ENCODE results near the gene SIAH3.
"Not testable (repeated sequence)": the region's sequence is repeated elsewhere in the genome, so short reads cannot be mapped to it uniquely, and the experiment has no call there.

SIAH3 gene, protein sequence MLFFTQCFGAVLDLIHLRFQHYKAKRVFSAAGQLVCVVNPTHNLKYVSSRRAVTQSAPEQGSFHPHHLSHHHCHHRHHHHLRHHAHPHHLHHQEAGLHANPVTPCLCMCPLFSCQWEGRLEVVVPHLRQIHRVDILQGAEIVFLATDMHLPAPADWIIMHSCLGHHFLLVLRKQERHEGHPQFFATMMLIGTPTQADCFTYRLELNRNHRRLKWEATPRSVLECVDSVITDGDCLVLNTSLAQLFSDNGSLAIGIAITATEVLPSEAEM

DNA sequence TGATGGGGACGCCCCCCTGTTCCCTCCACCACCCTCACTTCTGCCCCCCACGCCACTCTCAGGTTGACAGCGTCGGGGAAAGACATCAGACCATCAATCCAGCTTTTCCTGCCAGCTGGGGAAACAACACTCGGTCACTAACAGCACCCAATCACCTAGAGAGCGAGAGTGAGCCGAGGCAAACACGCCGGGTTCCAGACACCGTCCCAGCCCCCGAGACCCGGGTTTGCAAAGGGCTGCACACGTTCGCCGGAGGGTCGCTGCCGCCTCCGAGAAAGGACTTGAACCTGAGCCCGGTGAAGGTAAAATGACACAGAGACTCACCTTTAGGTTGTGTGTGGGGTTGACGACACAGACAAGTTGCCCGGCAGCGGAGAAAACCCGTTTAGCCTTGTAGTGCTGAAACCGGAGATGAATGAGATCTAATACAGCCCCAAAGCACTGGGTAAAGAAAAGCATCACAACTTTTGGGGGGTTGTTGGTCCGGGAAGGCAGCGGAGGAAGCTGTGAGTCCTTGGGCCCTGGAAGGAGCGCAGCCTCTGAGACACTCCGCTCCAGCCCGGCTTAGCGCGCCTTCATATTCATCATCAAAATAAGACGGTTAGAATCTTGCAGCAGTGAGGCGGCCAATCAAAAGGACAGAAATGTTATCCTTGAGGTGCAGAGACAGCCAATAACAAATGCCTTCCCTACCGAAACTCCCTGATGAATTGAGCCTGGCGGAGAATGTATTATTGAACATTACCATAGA is at the start of gene SIAH3:
TSS of gene SIAH3 (minus strand) at position 583 of the 751 bp plus-strand sequence. CDS start at position 459, 124 bp downstream.
- DNase-seq = peak in 1 of 2 donors; percentile 7

DNA sequence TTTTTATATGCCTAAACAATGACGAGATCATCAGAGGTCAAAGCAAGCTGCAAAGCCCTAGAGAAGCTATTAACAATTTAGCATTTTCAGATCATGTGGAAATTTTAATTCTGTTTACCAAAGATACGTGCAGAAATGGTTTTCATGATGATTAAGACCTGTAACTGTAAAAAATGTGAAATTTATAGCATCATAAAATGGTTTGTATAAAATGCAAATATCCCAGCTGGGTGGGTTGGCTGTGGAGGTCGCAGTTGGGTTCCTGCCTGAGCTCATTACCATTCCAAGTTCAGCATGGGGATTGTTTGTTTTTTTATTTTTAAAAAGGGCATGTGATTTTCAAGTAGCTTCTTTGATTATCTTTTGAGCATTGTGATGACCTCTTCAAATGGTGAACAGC is 47.9 kb upstream of the SIAH3 start:
- DNase-seq = no peak

DNA sequence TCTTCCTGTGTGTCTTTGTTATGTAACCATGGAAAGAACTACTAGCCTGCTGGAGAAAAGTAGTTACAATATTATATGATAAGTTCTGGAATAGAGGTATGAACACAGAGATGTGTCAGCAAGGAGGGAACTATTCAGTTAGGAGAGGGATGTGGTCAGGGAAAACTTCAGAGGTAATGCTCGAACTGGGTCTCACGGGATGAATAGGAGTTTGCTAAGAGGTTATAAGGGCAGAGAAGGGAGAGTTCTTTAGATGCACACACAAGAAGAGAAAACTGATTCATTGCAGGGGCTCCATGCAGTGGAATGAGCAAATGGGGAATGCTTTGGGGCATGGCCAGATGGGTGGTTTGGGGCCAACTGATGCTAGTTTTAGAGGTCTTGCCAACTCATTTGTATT is 46.0 kb upstream of the SIAH3 start:
- DNase-seq = no peak

DNA sequence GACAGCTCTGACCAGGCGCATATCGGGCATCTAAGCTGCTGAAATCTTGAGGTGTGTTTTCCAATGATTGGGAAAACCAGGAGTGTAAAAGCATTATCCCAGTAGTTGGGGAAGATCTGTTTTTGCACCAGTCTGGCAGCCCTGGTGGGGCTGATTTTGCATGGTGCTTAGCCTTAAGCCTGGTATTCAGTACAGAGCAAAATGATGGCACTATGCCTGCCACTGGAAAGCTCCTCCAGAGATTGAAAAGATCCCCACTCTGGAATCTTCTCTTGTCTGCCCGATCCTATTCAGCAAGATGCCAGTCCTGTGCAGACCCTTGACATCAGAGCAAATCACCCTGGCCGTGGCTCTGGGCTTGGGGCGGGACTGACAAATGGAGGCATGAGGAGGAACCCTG is 44.7 kb upstream of the SIAH3 start:
- no peak for DNase-seq

- no peak for DNase-seq
Observed at GRCh38 chr13:45895881-45896280, 44.3 kb upstream of the SIAH3 start.

- no peak for DNase-seq
Observed at GRCh38 chr13:45892513-45892912, 41.0 kb upstream of the SIAH3 start.

DNA sequence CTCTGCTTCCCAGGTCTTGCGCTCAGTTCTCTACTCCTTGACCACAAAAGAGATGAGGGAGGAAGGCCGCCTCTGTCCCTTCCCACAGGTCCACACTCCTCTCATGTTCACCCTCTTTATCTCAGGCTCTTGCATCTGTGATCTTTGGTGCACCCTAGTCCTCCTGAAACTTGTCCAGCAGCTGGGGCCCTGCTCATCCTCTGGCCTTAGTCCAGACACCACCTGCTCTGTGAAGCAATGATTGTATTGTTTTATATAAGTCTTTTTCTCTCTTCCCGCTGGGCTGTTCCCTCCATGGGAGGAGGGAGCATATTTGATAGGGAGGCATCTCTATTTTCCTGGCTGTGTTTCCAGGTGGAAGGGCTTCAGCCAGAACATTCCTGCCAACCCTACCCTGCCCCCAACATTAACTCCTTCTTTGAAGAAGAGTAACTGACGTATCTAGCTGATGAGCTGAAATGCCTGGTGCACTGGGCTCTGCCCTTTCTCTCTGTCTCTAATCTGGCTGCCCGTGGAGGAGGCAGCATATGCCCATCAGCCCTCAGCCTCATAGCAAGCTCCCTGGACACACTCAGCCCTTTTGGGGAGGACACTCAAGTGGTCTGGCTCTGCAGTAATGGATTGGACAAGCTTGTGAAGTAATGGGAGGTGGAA is 38.2 kb upstream of the SIAH3 start:
- no peak for DNase-seq

DNA sequence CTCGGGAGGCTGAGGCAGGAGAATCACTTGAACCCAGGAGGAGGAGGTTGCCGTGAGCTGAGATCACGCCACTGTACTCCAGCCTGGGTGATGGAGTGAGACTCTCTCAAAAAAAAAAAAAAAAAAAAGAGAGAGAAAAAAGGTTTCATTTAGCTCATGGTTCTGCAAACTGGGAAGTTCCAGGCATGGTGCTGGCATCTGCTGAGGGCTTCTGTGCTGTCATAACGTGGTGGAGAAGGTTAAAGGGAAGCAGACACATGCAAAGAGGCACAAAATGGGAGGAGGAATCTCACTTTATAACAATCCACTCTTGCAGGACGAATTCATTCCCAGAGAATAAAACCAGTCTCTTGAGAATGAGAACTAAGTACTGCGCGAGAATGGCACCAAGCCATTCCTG is 34.9 kb upstream of the SIAH3 start:
- no peak for DNase-seq

DNA sequence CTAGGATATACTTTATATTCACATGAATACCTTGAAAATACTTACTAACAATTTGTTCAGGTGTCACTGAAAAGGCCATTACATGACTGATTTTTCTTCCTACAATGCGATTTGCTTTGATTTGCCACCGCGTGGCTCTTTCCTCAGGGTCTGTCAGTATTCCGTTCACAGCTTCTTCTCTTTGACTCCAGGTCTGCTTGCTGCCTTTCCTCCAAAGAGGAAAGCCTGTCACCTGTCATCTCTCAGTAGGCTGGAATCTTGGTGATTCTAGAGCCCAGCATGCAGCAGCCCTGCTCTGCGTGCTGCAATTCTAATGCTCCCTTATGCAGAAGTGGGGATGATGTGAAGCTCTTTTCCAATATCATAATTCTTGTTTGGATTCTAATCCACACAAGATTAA is 33.6 kb upstream of the SIAH3 start:
- no peak for DNase-seq

DNA sequence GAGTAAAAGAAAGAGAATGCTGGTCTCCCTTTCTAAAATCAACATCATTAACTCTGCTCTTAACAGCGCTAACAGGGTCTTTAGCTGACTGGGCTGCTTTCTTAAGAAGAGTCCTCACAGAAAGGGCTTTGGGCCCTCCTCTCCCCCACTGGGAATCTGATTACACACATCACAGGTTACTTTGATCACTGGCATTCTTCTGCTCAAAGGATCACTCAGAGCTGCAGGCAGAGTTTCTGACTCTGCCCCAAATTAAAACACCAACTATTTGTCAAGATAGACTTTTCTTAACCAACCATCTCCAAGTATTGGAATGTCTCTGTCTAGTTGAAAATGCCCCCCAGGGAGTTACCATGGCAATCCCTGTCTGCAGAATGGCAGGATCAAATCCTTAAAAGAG is 31.1 kb upstream of the SIAH3 start:
- DNase-seq = no peak

- DNase-seq = no peak
Observed at GRCh38 chr13:45881353-45881752, 29.8 kb upstream of the SIAH3 start.

DNA sequence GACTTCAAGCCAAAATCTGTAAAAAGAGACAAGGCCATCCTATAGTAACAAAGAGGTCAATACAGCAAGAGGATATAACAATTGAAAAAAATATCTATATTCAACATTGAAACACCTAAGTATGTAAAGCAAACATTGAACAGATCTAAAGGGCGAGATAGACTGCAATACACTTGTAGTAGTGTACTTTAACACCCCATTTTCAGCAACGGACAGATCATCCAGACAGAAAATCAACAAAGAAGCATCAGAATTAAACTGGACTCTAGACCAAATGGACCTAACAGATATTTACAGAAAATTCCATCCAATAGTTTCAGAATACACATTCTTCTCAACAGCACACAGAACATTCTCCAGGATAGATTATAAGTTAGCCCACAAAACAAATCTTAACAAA is 28.7 kb upstream of the SIAH3 start:
- DNase-seq = no peak

DNA sequence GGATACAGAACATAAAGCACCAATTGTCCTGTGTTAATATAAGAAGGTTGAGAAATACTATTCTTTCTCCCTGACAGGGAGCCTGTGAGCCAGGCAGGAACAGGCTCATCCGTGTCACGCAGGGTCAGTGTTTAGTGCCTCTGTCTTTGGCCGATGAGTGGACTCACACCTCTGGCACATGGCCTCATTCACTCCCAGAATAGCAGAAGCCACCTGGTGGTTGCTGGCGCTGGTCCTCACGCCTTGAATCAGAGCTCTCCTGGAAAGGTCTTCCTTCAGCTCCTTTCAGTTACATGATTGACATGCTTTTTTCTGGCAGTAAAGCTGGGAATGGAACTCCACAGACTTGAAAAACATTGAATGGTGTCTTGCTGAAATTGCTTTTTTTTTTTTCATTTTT is 28.1 kb upstream of the SIAH3 start:
- no peak for DNase-seq

DNA sequence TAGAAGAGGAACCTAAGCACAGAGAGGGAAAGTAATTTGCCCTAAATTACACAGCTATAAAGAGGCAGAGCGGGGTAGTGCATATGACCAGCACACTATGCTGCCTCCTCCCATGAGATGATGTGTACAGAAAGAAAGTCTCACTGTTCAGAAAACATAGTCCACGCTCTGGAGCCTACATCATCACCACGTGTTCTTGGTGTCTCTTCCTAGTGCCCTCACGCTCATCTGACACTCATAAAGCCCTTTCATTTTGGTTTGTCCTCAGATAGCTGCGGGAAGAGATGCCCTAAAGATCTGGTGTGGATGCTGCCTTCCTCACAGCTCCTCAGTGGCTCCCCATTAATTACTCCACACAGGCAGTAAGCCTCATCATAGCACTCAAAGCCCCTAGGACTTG is 27.4 kb upstream of the SIAH3 start:
- DNase-seq = no peak

GRCh38 chr13:45876781-45877180 is 25.2 kb upstream of the SIAH3 start:
- DNase-seq = no peak

DNA sequence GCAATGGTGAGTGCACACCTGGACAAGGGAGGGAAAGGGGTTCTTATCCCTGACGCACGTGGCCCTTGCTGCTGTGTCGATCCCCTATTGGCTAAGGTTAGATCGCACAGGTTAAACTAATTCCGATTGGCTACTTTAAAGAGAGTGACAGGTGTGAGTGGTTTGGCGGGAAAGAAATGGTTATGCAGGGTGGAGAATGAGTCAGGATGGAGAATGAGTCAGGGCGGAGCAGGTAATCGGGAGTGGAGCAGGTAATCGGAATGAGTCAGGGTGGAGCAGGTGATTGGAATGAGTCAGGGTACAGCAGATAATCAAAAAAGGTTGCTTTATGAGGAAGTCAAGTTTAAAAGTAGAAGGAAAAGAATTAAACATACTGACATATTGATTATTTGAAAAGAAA is 24.4 kb upstream of the SIAH3 start:
- no peak for DNase-seq

DNA sequence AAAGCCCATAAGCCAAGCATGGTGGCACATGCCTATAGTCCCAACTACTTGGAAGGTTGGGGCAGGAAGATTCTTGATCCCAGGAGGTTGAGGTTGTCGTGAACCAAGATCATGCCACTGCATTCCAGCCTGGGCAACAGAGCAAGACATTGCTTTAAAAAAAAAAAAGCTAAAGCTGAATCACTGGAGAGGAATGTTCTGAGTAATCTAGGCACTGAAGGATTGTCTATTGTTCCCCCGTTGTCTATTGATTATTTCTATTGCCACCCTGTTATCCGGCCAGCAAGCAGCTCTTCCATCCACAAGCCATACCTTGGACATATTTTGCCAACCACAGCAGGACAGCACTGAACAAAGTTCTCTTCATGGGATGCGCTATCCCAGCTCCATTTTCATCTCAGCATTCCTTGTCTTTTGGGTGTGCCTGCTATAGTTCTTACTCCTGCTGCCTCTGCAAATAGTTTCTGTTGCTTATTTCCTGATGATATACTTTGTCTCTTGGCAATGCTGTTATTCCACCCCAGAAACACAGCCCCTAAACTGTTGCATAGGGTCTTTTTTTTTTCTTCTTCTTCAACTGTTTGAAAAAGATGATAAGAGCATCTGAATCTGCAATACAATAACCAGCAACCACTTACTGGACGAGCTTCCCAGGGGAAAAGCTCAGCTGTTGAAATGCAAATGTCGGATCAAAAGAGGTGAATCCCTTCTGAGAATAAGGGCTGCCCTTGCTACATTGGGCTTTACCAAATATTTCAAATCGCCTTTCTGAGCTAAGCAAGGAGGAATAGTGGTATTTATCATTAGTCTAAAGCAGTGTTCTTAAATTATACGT is 22.2 kb upstream of the SIAH3 start:
- no peak for DNase-seq

DNA sequence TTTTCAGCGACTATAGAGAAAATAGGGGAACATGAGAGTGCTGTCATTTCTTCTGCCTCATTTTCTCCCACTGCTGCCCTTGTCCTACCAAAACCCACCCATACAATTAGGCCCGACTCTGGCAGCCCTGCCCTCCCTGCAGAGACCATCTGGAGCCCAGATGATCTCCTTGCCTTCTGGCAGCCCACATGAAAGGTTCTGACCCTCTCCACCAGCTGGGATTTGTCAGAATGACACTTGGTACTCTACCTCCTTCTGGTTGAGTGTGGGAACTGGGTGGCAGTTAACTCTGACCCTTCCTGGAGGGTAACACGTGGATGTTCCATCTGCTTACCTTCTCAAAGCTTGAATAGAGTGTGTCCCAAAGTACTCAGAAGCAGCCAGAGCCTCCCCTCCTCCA is 21.0 kb upstream of the SIAH3 start:
- no peak for DNase-seq

DNA sequence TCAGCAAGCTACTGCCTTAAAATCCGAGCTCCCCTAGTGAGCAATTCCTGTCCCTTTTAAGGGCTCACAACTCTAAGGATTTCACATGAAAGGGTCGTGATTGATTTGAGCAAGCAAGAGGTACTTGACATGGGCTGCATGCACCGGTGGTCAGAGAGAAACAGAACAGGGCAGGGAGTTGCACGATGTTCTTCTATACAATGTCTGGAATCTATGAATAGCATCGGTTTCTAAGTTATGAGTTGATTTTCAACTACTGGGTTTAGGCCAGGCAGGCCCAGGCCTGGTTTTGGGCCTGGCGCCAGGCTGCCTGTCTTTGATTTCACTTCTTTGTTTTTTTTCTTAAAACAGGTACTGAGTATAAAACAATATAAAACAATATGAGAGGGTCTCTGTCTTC is 19.6 kb upstream of the SIAH3 start:
- not testable (repeated sequence) for DNase-seq

GRCh38 chr13:45870232-45870631 is 18.7 kb upstream of the SIAH3 start:
- DNase-seq = no peak

DNA sequence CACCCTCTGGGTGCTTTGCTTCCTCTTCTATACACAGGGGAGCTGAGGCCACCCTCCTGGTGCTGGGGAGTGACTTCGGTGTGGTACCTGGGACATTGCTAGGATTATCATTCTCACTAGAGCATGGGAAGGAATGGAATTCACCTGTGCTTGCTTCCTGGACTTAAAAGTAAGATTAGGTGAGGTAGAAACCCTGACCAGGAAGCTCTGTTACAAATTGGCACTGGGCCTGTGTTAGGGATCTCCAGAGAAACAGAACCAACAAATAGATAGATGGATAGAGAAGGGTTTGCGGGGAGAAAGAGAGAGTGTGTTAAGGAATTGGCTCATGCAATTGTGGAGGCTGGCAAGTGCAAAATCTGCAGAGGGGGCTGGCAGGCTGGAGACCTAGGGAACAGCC is 13.9 kb upstream of the SIAH3 start:
- DNase-seq = no peak

DNA sequence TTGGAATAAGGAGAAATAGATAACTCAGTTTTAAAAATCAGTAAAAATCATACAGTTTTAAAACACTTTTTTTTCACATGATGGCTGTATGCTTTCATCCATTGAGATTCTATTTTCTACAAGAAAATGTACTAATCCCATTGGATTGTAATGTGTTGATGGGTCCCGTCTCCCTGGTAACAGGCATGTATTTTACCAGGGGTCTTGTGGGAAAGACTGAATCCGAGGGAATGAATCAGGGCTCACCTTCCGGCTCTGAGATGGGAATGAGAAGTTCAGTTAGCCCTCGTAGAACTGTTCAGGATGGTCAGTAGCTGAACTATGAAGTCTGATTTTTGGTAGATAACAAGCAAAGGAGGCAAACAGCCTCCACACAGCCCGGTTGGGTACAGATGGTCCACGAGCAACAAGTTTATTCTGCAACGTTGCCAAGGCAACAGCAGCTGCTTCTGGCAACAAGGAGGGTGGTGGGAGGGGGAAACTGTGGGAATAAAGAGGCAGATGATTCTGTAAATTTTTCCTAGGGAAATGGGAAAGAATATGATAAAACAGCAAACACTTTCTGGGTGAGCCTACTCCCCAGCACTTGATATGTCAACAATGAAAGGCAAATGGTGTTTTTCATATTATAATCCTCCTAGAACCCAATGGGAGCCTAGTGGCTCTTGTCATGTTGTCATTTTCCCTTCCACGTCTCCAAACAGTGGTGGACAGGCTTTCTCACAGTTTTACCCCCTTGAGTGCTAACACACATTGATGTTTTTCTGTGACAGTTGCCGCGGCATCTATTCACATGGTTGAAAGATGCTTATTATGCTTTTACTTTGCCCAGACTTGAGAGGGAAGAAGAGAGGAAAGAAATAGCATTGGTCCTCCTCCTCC is 12.4 kb upstream of the SIAH3 start:
- no peak for DNase-seq
